SK-N-SH (cell line): ENCODE results near the gene CUX1.

Experiments used
- CTCF ChIP-seq: fragments of 200-600 bp; sonication (generic); IDR thresholded peaks from 2 replicates; pipeline ENCODE4 v1.6.1; 2017; ENCODE audit warnings: antibody characterized with exemption, mild to moderate bottlenecking, moderate library complexity
- FOXJ3 ChIP-seq: sonication (generic); formaldehyde crosslinking; IDR thresholded peaks from 2 replicates; pipeline ENCODE4 v1.5.1; 2020; ENCODE audit warnings: mild to moderate bottlenecking, missing genetic modification reagents
- GABPA ChIP-seq: IDR thresholded peaks from 2 replicates; pipeline ENCODE4 v1.4.0; 2012; ENCODE audit warnings: low read depth, mild to moderate bottlenecking
- NRF1 ChIP-seq: IDR thresholded peaks from 2 replicates; pipeline ENCODE4 v1.6.1; 2012; ENCODE audit warnings: low read depth, mild to moderate bottlenecking, low read length
- RCOR1 ChIP-seq: fragments of 150-350 bp; IDR thresholded peaks from 2 replicates; pipeline ENCODE4 v1.6.1; 2017; ENCODE audit warnings: antibody characterized with exemption, low read length
- SMC3 ChIP-seq: IDR thresholded peaks from 2 replicates; pipeline ENCODE4 v1.6.1; 2012; ENCODE audit warnings: low read depth, low read length, improper control_type of control experiment
- YY1 ChIP-seq: IDR thresholded peaks from 2 replicates; pipeline ENCODE4 v1.4.0; 2012; ENCODE audit warnings: low read depth, mild to moderate bottlenecking
- ZBTB33 ChIP-seq: IDR thresholded peaks from 2 replicates; pipeline ENCODE4 v1.4.0; 2012; ENCODE audit warnings: low read depth, borderline replicate concordance

GRCh38 chr7:101970801-101971200, 153.4 kb downstream of the CUX1 start:
- TF ChIP-seq CTCF (no peak), YY1 (no peak), NRF1 (no peak), SMC3 (no peak), RCOR1 (no peak), GABPA (no peak), ZBTB33 (no peak), FOXJ3 (no peak)
